GM19438 (cell line): Measurements from ENCODE around the gene STARD7.
A peak's percentile ranks its signal among the peaks of the same experiment; 100 is the strongest.

Source experiments
- ATAC-seq: cut with Tn5 transposase; IDR thresholded peaks from one replicate; pipeline ENCODE4 v1.9.1; 2021; ENCODE audit warnings: low read depth; ENCODE audit not compliant: unreplicated experiment

The STARD7 gene

DNA sequence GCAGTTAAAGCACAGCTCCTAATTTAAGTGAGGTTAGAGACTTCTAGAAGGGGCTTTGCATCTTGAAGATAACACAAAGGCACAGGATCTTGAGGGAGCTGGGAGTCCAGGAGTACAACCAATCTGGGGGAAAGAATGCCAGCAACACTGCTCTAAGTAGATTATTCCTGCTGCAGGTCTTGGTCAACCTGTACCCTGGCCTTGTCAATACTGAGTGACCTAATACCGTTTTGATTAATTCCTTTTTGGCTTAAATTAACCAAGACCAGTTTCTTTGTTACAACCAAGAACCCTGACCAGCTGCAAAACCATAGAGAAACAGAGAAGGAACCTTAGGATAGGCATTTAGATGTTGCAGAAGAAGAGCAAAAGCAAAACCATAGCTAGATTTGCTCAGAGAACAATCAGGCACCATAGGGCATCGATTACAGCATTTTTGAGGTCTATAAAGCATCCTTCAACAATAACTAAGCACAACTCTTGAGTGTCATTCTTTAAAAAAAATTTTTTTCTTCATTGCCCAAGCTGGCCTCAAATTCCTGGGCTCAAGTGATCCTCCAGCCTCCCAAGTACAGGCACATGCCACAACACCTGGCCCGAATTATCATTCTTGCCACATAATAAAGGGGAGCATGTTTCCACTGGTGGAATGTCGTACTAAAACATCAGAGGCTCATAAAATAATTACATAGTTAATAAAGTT, 6.3 kb downstream of the STARD7 start:
- ATAC-seq = no peak

DNA sequence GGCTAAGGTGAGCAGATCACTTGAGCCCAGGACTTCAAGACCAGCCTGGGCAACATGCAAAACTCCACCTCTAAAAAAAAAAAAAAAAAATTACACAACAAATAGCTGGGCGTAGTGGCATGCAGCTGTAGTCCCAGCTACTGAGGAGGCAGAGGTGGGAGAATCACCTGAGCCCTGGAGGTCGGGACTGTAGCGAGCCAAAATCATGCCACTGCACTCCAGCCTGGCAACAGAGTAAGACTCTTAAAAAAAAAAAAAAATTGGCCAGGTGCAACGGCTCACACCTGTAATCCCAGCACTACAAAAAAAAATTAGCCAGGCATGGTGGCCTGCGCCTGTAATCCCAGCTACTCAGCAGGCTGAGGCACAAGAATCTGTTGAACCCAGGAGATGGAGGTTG, 7.3 kb downstream of the STARD7 start:
- no peak for ATAC-seq

DNA sequence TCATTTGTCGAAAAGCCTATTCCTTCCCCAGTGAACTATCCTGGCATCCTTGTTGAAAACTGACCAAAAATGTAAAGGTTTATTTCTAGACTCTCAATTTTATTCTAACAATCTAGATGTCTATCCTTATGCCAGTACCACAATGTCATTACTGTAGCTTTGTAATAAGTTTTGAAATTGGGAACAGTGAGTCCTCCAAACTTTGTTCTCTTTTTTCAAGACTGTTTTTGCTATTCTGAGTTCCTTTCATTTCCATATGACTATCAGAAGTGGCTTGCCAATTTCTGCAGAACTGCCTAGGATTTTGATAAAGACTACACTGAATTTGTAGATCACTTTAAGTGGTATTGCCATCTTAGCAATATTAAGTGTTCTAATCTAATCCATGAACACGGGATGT, 9.7 kb downstream of the STARD7 start:
- no peak for ATAC-seq

DNA sequence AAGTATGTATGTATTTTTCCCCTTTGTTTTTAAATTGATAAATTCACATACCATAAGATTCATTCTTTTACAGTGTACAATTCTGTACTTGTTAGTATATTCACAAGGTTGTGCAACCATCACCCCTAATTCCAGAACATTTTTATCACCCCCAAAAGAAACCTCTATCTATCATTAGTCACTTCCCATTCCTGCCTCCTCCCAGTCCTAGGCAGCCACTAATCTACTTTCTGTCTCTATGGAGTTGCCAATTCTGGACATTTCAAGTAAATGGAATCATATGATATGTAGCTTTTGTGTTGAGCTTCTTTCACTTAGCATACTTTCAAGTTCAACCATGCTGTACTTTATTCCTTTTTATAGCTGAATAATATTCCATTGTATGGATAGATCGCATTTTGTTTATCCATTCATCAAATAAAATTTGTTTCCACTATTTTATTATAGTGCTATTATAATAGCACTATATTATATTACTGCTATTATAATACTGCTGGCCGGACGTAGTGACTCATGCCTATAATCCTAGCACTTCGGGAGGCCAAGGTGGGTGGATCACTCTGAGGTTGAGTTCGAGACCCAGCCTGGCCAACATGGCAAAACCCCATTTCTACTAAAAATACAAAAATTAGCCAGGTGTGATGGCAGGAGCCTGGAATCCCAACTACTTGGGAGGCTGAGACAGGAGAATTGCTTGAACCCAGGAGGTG, 10.9 kb downstream of the STARD7 start:
- ATAC-seq = no peak

DNA sequence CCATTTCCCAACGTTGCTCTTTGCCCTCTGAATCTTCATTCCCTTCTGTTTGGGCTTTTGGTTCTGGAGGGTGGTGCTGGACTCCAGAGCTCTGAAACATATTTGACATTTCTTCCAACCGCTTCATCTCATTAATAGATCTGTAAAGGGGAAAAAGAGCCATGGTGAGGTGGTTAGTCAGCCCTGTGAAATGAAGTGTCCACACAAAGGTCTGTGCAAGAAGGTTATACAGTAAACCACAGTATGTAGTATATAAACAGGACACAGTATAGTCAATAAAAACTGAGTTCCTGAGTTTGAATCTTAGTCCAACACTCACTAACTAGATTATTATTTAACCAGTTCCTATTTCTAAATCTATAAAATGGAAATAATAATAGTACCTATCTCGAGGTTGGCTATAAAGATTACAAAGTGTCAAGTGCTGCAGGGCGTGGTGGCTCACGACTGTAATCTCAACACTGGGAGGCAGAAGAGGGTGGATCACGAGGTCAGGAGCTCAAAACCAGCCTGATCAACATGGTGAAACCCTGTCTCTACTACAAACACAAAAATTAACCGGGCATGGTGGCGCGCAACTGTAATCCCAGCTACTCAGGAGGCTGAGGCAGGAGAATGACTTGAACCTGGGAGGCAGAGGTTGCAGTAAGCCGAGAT, 13.1 kb downstream of the STARD7 start:
- no peak for ATAC-seq

DNA sequence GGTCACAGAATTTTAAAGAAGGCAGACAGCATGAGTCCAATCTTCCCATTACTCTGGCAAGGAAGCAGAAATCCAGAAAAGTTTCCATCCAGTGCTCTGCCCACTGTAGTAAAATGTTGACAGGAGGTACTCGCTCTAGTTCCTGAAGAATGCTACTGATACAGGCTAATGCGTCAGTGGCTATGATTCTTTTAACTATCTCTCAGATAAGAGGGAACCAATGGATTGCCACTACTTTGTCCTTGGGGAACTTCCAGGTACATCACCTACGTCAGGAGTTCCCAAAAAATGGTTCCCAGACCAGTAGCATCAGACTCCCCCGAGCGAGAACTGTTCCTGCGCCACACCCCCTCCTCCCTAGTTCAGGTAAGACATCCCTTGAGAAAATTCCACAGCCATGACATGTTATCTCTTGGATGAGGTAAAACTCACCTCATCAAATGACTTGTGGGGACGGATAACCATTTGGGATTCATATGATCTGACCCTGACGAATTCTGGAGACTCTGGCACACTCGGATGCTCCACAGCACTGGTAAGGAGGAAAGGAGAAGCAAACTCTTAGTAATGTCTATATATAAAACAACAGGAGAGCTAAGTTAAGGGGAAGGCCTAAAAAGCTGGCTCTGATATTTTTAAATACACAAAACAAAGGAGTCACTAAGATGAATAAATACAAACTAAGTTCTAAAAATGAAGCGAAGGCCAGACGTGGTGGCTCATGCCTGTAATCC, 16.5 kb downstream of the STARD7 start:
- ATAC-seq = no peak

DNA sequence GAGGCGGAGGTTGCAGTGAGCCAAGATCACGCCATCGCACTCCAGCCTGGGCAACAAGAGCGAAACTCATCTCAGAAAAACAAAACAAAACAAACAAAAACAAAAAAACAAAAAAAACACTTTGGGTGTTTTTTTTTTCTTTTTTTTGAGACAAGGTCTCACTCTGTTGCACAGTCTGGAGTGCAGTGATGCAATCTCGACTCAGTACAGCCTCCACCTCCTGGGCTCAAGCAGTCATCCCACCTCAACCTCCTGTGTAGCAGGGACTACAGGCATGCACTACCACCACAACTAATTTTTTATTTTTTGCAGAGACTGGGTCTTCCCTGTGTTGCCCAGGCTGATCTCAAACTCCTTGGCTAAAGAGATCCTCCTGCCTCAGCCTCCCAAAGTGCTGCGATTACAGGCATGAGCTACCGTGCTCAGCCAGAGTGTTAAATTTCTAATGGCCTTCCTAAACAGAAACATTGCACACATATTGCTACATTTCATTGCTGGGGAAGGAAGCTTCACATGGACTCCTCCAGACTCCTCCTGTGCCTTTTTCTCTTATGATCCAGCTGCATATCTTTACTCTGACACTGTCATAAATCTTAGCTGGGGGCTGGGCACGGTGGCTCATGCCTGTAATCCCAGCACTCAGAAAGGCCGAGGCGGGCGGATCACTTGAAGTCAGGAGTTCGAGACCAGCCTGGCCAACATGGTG, 19.7 kb downstream of the STARD7 start:
- ATAC-seq = no peak

DNA sequence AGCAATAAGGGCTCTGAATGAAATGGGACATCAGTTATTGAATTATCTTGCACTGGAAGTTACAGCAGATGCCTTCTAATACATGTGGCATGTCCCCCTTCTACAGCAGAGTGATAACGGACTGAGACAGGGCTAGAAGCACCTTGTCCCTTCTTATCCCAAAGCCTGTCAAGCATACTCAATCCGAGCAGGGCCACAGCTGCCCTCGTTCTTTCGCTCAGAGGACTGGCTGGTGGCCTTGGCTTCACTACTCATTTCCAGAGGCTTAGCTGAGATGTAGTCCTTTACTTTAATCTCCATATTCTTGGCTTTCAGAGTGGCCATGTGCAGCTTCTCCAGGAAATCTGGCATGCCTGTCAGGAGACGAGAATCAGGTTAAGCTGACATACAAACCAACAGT, 22.1 kb downstream of the STARD7 start:
- no peak for ATAC-seq

DNA sequence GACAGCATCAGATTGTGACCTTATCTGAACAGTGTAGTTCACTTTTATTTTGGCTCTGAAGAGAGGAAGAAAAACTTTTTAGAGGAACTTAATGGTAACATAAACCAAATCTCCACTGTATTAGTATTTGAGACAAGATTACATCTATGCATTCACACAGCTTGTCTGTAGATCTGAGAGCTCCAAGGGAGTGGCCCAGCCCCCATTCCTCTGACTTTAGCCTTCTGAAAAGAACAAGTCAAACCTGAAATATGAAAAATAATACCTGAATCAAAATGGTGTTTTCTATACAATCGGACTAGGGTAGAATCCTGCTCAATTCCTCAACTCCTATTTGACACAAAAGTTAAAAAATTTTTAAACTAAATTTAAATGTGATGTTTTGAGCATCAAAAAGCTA, 23.1 kb downstream of the STARD7 start:
- no peak for ATAC-seq

DNA sequence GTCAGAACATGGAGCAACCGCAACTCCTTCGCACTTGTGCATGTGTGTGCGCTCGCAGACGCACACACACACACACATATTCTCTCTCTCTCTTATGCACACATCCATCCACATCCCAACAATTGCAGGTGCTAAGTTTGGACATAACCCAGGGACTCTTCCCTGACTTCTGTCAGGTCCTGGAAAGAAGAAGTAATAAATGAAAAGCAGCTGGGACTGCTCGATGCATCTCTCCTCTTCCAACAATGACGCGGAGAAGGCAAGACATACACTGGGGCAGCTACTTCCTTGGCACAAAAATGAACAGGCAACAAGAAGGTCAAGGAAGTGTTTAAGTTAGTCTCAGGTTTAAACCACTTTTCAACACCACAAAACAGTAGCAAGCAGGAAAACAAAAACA, 23.6 kb downstream of the STARD7 start:
- ATAC-seq = no peak

DNA sequence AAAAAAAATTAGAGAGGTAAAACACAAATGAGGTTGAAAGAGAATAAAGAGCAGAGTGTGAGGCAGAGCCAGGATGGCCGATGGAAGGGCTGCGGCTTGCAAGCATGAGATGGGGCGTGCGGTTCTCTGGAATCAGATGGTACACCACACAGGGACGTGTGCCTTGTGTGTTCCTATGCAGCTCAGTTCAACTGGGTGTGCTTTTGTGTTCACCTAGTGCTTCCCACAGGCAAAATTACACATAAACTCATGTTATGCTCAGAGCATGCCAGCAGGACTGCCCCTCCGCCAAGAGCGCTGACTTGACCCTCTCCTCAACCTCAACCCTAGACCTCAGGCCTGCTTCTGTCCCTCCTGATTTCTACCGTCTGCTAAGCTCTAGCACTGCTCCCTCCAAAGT, 24.4 kb downstream of the STARD7 start:
- no peak for ATAC-seq

DNA sequence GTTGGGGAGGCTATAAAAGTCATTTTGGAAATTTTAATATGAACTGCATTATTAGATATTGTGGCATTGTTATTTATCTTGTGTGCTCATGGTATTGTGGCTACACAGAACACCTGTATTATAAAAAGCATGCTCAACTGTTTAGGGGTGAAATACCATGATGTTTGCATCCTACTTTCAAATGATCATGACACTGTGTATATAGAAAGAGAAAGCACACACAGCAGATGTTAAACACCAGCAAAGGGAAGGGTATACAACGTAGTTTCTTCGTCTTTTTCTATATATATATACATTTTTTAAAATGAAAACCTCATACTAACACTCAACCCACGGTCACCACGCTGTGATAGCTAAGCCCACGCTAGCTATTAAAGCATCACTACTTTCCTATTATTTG, 27.1 kb downstream of the STARD7 start:
- ATAC-seq = no peak

DNA sequence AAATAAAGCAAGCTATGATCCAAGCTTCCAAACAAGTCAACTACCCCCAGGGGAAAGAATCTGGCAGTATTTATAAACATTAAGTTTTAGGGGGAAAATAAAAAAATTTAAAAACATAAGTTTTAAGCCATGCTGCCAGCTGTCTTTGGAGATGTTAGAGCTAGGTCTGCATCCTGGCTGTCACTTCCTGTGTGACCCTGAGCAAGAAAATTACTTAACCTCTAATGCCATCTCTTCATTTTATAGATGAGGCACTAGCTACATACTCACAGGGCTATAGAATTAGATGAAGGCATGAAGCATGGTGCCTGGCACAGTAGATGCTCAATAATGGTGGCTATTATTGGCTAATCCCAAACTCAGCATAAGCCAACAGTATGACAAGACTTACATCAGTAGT, 28.1 kb downstream of the STARD7 start:
- no peak for ATAC-seq

DNA sequence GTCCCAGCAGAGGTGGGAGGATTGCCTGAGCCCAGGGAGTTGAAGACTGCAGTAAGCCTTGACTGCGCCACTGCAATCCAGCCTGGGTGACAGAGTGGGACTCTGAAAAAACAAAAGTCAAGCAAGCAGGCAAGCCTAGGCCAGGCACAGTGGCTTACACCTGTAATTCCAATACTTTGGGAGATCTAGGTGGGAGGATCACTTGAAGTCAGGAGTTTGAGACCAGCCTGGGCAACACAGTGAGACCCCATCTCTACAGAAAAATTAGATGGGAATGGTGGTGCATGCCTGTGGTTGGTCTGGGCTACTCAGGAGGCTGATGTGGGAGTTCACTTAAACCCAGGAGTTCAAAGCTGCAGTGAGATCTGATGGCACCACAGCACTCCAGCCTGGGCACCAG, 28.6 kb downstream of the STARD7 start:
- ATAC-seq = no peak

DNA sequence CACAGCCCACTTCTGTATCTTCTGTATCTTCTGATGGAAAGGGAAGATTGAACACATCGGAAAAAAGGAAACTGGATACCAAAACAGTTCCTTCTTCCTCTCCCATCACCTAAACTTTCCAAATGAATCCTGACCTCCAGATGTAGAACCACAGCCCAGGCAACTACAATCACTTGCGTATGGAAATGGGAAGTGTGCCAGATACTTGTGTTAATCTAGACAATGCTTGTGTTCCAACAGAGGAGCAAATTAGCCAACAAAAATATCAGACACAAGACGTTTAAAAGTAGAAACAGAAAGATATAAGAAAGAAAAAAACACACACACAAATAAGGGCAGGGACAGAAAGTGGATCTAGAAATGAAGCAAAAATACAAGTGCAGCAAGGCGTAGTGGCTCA, 32.0 kb downstream of the STARD7 start:
- no peak for ATAC-seq

DNA sequence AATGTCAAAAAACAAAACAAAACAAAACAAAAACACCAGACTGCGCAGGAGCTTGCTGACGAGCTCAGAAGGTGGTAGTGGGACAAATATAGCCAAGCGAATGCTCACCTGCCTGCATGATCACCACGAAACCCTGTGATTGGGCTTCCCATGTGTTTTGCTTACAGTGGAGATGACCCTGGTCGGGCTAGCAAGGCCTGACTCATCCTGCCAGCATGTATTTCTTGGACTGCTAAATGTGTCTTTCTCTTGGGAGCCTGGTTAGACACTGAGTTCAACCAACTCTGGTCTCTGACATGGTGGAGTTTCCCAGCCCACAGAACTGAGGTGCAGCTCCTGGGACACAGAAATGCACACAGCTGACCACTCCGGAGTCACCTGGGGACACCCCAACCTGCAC, 32.7 kb downstream of the STARD7 start:
- no peak for ATAC-seq

DNA sequence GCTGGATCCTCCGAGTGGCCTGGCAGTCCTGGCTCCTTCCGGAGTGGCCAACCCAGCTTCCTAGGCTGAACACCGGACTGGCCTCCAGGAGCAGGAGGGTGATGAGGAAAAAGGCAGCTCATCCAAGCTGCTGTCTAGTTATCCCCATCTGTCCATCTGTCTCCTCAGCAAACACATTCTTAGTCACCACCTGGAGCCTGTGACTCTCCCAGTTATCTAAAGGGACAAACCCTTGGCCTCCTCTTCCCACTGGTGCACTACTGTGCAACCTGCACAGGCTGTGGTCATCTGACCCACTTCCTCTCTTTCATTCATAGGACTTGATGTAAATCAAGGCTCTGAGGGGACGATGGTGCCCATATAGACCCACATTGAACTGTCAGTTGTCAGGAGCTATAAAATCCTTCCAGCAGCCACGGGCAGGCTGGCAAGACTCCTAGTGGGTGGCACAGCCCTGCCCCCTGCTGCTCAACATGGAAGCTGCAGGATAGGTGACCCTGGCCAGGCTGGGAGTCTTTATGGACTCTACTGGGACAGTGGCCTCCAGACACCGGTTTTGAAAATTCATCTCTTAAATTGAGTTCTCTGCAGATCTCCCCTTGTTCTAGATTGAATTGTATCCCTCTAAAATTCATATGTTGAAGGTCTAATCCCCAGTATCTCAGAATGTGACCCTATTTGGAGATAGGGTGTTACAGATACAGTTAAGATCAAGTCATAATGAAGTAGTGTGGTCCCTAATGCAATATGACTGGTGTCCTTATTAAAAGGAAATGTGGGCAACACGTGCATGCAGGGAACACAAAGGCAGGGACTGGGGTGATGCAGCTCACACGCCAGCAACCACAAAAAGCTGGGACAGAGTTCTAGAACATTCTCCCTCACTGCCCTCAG, 34.1 kb downstream of the STARD7 start:
- peak; percentile 76 for ATAC-seq

DNA sequence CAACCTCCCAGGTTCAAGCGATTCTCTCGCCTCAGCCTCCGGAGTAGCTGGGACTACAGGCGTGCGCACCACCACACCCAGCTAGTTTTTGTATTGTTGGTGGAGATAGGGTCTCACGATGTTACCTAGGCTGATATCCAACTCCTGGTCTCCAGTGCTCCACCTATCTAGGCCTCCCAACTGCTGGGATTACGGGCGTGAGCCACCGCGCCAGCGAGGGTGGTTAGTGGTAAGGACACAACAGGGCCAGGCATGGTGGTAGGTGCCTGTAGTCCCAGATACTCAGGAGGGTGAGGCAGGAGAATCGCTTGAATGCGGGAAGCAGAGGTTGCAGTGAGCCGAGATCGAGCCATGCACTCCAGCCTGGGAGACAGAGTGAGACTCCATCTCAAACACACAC, 36.8 kb downstream of the STARD7 start:
- ATAC-seq = no peak

DNA sequence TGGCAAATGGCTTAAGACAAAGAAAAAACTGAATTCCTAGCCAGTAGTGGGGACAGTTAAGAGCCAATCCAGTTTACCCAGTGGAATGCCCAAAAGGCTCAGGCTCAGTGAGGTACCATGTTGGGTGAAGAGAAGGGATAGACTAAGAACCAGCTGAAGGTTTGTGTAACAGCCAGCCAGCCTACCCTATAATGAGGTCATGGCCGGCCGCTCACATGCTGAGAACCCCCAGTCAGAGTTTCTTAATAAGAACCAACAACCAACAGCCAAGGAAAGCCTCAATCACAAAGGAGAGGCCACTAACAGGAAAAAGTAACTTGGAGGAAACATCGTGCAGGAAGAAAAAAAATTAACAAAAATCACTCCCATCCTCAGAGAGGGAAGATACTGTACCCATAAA, 38.0 kb downstream of the STARD7 start:
- no peak for ATAC-seq
